WTC11 (cell line): ENCODE measurements around the gene ELP5.

Experiments
- AFF4 ChIP-seq: sonication (generic); formaldehyde crosslinking; IDR thresholded peaks from 2 replicates; pipeline ENCODE4 v1.8.1; 2023; ENCODE audit warnings: mild to moderate bottlenecking, missing genetic modification reagents, borderline replicate concordance
- CTCF ChIP-seq: fragments of 200-600 bp; IDR thresholded peaks from 2 replicates; pipeline ENCODE4 v1.8.0; 2022; ENCODE audit warnings: antibody characterized with exemption
- FOXK1 ChIP-seq: sonication (generic); formaldehyde crosslinking; IDR thresholded peaks from 2 replicates; pipeline ENCODE4 v1.8.0; 2022; ENCODE audit warnings: mild to moderate bottlenecking, moderate library complexity, missing genetic modification reagents
- FOXP1 ChIP-seq: sonication (generic); formaldehyde crosslinking; IDR thresholded peaks from 2 replicates; pipeline ENCODE4 v1.8.0; 2022; ENCODE audit warnings: missing genetic modification reagents, mild to moderate bottlenecking, moderate library complexity, borderline replicate concordance
- GABPB1 ChIP-seq: sonication (generic); formaldehyde crosslinking; IDR thresholded peaks from 2 replicates; pipeline ENCODE4 v1.8.1; 2023; ENCODE audit warnings: mild to moderate bottlenecking, missing genetic modification reagents
- MYBL2 ChIP-seq: sonication (generic); formaldehyde crosslinking; IDR thresholded peaks from 2 replicates; pipeline ENCODE4 v1.8.1; 2023; ENCODE audit warnings: mild to moderate bottlenecking, moderate library complexity, missing genetic modification reagents
- RORB ChIP-seq: fragments of 250-450 bp; sonication (Bioruptor Pico); IDR thresholded peaks from 2 replicates; pipeline ENCODE4 v1.9.0; 2021; ENCODE audit warnings: mild to moderate bottlenecking
- SP1 ChIP-seq: sonication (generic); formaldehyde crosslinking; conservative IDR thresholded peaks from 2 replicates; pipeline ENCODE4 v1.8.1; 2022; ENCODE audit warnings: missing genetic modification reagents
- USF2 ChIP-seq: sonication (generic); formaldehyde crosslinking; IDR thresholded peaks from 2 replicates; pipeline ENCODE4 v1.8.1; 2023; ENCODE audit warnings: mild to moderate bottlenecking, missing genetic modification reagents, moderate library complexity
- ZNF121 ChIP-seq: sonication (generic); formaldehyde crosslinking; IDR thresholded peaks from 2 replicates; pipeline ENCODE4 v1.8.0; 2023; ENCODE audit warnings: missing genetic modification reagents
- ZNF263 ChIP-seq: sonication (generic); formaldehyde crosslinking; IDR thresholded peaks from 2 replicates; pipeline ENCODE4 v1.8.1; 2022; ENCODE audit warnings: low read depth, mild to moderate bottlenecking, moderate library complexity, missing genetic modification reagents
- TF ChIP-seq, protein P1 (sequence below): sonication (generic); formaldehyde crosslinking; IDR thresholded peaks from 2 replicates; pipeline ENCODE4 v1.8.0; 2022; ENCODE audit warnings: mild to moderate bottlenecking, missing genetic modification reagents
- TF ChIP-seq, protein P2 (sequence below): sonication (generic); formaldehyde crosslinking; IDR thresholded peaks from 2 replicates; pipeline ENCODE4 v1.8.1; 2022; ENCODE audit warnings: mild to moderate bottlenecking, missing genetic modification reagents, moderate library complexity, borderline replicate concordance

- TF ChIP-seq CTCF (no peak), SP1 (no peak), ZNF121 (CRISPR knock-in tag) (no peak), FOXP1 (CRISPR knock-in tag) (no peak), USF2 (CRISPR knock-in tag) (no peak), RORB (CRISPR knock-in tag) (no peak), GABPB1 (CRISPR knock-in tag) (no peak), FOXK1 (no peak), AFF4 (CRISPR knock-in tag) (no peak), ZNF263 (no peak), MYBL2 (CRISPR knock-in tag) (no peak)
- TF ChIP-seq, protein P1, sequence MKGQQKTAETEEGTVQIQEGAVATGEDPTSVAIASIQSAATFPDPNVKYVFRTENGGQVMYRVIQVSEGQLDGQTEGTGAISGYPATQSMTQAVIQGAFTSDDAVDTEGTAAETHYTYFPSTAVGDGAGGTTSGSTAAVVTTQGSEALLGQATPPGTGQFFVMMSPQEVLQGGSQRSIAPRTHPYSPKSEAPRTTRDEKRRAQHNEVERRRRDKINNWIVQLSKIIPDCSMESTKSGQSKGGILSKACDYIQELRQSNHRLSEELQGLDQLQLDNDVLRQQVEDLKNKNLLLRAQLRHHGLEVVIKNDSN (CRISPR knock-in tag): no peak
- TF ChIP-seq, protein P2, sequence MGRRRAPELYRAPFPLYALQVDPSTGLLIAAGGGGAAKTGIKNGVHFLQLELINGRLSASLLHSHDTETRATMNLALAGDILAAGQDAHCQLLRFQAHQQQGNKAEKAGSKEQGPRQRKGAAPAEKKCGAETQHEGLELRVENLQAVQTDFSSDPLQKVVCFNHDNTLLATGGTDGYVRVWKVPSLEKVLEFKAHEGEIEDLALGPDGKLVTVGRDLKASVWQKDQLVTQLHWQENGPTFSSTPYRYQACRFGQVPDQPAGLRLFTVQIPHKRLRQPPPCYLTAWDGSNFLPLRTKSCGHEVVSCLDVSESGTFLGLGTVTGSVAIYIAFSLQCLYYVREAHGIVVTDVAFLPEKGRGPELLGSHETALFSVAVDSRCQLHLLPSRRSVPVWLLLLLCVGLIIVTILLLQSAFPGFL: no peak
Measured at GRCh38 chr17:7290166-7290565, 38.2 kb downstream of the ELP5 start.
